Activated CD4-positive, alpha-beta T cell treated with anti-CD3 and anti-CD28 coated beads, Interleukin-2, Interleukin-6, amounts not matched to agents 100 ng/mL and 50 ng/mL, durations not matched to agents 16 hours and 8 hours (primary cell): ENCODE results near the gene KLK6.

Experiments
- DNase-seq: peaks from one replicate; pipeline ENCODE4 v3.0.0-alpha.2; 2020

Gene KLK6

GRCh38 chr19:50947123-50947522 is 22.3 kb downstream of the KLK6 start:
- DNase-seq: no peak

- no peak for DNase-seq
Measured at GRCh38 chr19:50944795-50945194, 24.6 kb downstream of the KLK6 start.

- DNase-seq: no peak
Measured at GRCh38 chr19:50943074-50943828, 26.1 kb downstream of the KLK6 start.

- DNase-seq: no peak
Measured at GRCh38 chr19:50939596-50939995, 29.8 kb downstream of the KLK6 start.

GRCh38 chr19:50933640-50934039 is 35.8 kb downstream of the KLK6 start:
- DNase-seq: no peak

- DNase-seq: no peak
Measured at GRCh38 chr19:50932690-50933083, 36.7 kb downstream of the KLK6 start.

GRCh38 chr19:50932018-50932689 is 37.2 kb downstream of the KLK6 start:
- DNase-seq: no peak

GRCh38 chr19:50931023-50931422 is 38.4 kb downstream of the KLK6 start:
- no peak for DNase-seq

GRCh38 chr19:50928831-50929230 is 40.6 kb downstream of the KLK6 start:
- DNase-seq: no peak

GRCh38 chr19:50926144-50926543 is 43.2 kb downstream of the KLK6 start:
- no peak for DNase-seq

- DNase-seq: no peak
Measured at GRCh38 chr19:50925734-50926133, 43.7 kb downstream of the KLK6 start.

- DNase-seq: no peak
Measured at GRCh38 chr19:50924586-50924985, 44.8 kb downstream of the KLK6 start.

- DNase-seq: peak; percentile 90
Measured at GRCh38 chr19:50922317-50922853, 47.0 kb downstream of the KLK6 start.

- DNase-seq: no peak
Measured at GRCh38 chr19:50921426-50922316, 47.7 kb downstream of the KLK6 start.

GRCh38 chr19:50916069-50916468 is 53.3 kb downstream of the KLK6 start:
- DNase-seq: no peak

- DNase-seq: no peak
Measured at GRCh38 chr19:50912727-50913716, 56.4 kb downstream of the KLK6 start.

- no peak for DNase-seq
Measured at GRCh38 chr19:50912102-50912599, 57.2 kb downstream of the KLK6 start.

GRCh38 chr19:50911206-50912101 is 57.9 kb downstream of the KLK6 start, which contains the start of gene KLK4:
Gene KLK4 (minus strand): TSS chr19:50911395. CDS start chr19:50910738, 657 bp downstream.
- no peak for DNase-seq

GRCh38 chr19:50910722-50911121 is 58.7 kb downstream of the KLK6 start:
- no peak for DNase-seq

GRCh38 chr19:50909240-50910070 is 59.9 kb downstream of the KLK6 start:
- peak; percentile 49 for DNase-seq
